Transverse colon (tissue), 4 donors: ENCODE results near the gene ARG2. TPM values are rescaled to one million over a fixed set of nuclear protein-coding genes. Genes with fewer than 3 reads are reported as not detected.

Source experiments
- DNase-seq: peaks from one replicate; pipeline ENCODE4 v3.0.0-alpha.2; 2019
- H3K27ac ChIP-seq, 4 donors: fragments of 200-600 bp; sonication (generic); 2 replicates each; pipeline ENCODE4 v1.5.1; 2016 to 2018; ENCODE audit warnings: inconsistent platforms in 4 of 4
- H3K27me3 ChIP-seq: fragments of 200-600 bp; sonication (generic); 2 replicates; pipeline ENCODE4 v1.5.1; 2017; ENCODE audit warnings: inconsistent platforms
- H3K36me3 ChIP-seq, 4 donors: fragments of 200-600 bp; sonication (generic); 2 replicates each; pipeline ENCODE4 v1.5.1; 2017 to 2019; ENCODE audit warnings: inconsistent platforms in 4 of 4
- H3K4me1 ChIP-seq, 4 donors: fragments of 200-600 bp; sonication (generic); 2 replicates each; pipeline ENCODE4 v1.5.1; 2017 to 2020; ENCODE audit warnings: inconsistent platforms in 4 of 4
- H3K4me3 ChIP-seq, 4 donors: fragments of 200-600 bp; sonication (generic); 1 replicate in 1 of 4; 2 replicates in 3 of 4; pipeline versions ENCODE4 v1.5.1 to v1.6.1; 2017 to 2019; ENCODE audit warnings: inconsistent platforms in 4 of 4
- H3K9me3 ChIP-seq, 2 donors: fragments of 200-600 bp; sonication (generic); 2 replicates each; pipeline ENCODE4 v1.5.1; 2017 to 2019; ENCODE audit warnings: inconsistent platforms in 2 of 2
- CTCF ChIP-seq, 5 experiments: fragments of 200-600 bp in 3 of 5; fragments of 450-650 bp in 2 of 5; sonication (generic) in 3 of 5; IDR thresholded peaks; 1 replicate in 2 of 5; 2 replicates in 3 of 5; pipeline ENCODE4 v1.5.1; 2016 to 2017; ENCODE audit warnings: antibody characterized with exemption in 5 of 5, inconsistent platforms in 3 of 5, mild to moderate bottlenecking in 2 of 5, moderate library complexity in 1 of 5
- EP300 ChIP-seq: sonication (generic); formaldehyde crosslinking; IDR thresholded peaks from one replicate; pipeline ENCODE4 v1.6.1; 2017; ENCODE audit warnings: antibody characterized with exemption, low read depth
- POLR2A ChIP-seq: fragments of 450-650 bp; IDR thresholded peaks from one replicate; pipeline ENCODE4 v1.6.1; 2016; ENCODE audit warnings: antibody characterized with exemption, mild to moderate bottlenecking, moderate library complexity
- POLR2AphosphoS5 ChIP-seq, 3 donors: sonication (generic); formaldehyde crosslinking; IDR thresholded peaks; one replicate each; pipeline ENCODE4 v1.6.1; 2016; ENCODE audit warnings: antibody characterized with exemption in 3 of 3
- WGBS, 2 donors: methylation state at CpG; one replicate each; pipeline ENCODE4 v1.1.5; 2018; ENCODE audit warnings: low coverage in 1 of 2; 5-methylcytosine and 5-hydroxymethylcytosine counted together
- in situ Hi-C, 4 donors: fragments of 200-750 bp; cut with MboI; loops; one replicate each; pipeline versions ENCODE4 v1.15.0 to v1.15.1; 2017; ENCODE audit warnings: low sequenced_read_pairs in 3 of 4, low pct_ligation_motif_present in 1 of 4, low pct_unique_long_range_greater_than_20kb in 1 of 4
- intact Hi-C: fragments of 100-400 bp; cut with DNase I; formaldehyde crosslinking; loops from one replicate; pipeline ENCODE4 v1.15.1; 2023; ENCODE audit warnings: low total_unique reads
- total RNA-seq, 4 donors: library from RNA; depleted of rRNA; stranded (reverse); fragments of >200 nt; gene quantifications; one replicate each; pipeline ENCODE4 v1.1.0, GENCODE V29; 2016

Gene ARG2
- total RNA-seq, 4 donors from 2014 or later: 7.5 to 18.8 (median 9.2) TPM; not detected in 1

GRCh38 chr14:67643713-67644112 is 24.0 kb downstream of the ARG2 start:
- Histone ChIP-seq H3K27me3 (no peaks in the 10 kb centered on the region), H3K9me3 (no peaks in the 10 kb centered on the region), H3K4me1 (no peaks in the 10 kb centered on the region), H3K4me3 (no peak overlapping the region), H3K27ac (no peak overlapping the region), H3K36me3 (peaks cover 0 to 15% (median 2%) of the 10 kb centered on the region in 4 donors)
- DNase-seq: no peak
- intact Hi-C loops: no loop called here
- TF ChIP-seq CTCF (IDR thresholded peaks at IDR 0.05) (no peak), EP300 (no peak), POLR2AphosphoS5 (IDR thresholded peaks at IDR 0.05) (no peak), POLR2A (no peak)
- in situ Hi-C loops: no loop called here
- WGBS, 2 donors: 54 to 80% methylated on average over 1 of the region's 1 CpG

GRCh38 chr14:67644428-67644827 is 24.7 kb downstream of the ARG2 start:
- H3K4me1 ChIP-seq: no peaks in the 10 kb centered on the region
- no peaks in the 10 kb centered on the region for H3K9me3 ChIP-seq
- 83 to 86% methylated on average over 2 of the region's 2 CpGs for WGBS, 2 donors
- intact Hi-C loops: no loop called here
- TF ChIP-seq POLR2A: no peak
- no peak for TF ChIP-seq CTCF (IDR thresholded peaks at IDR 0.05)
- no peak for TF ChIP-seq EP300
- no peak for TF ChIP-seq POLR2AphosphoS5 (IDR thresholded peaks at IDR 0.05)
- in situ Hi-C loops: no loop called here
- no peak overlapping the region for H3K4me3 ChIP-seq
- H3K27ac ChIP-seq: no peak overlapping the region
- H3K36me3 ChIP-seq: peaks cover 0 to 20% (median 2%) of the 10 kb centered on the region in 4 donors
- DNase-seq: no peak
- no peaks in the 10 kb centered on the region for H3K27me3 ChIP-seq

GRCh38 chr14:67645414-67645813 is 25.7 kb downstream of the ARG2 start:
- Histone ChIP-seq H3K27me3 (no peaks in the 10 kb centered on the region), H3K36me3 (peaks cover 0 to 27% (median 2%) of the 10 kb centered on the region in 4 donors), H3K4me1 (no peaks in the 10 kb centered on the region), H3K4me3 (no peak overlapping the region), H3K27ac (no peak overlapping the region), H3K9me3 (no peaks in the 10 kb centered on the region)
- in situ Hi-C loops (no loop called here), intact Hi-C loops (no loop called here)
- no peak for DNase-seq
- TF ChIP-seq POLR2AphosphoS5 (IDR thresholded peaks at IDR 0.05) (no peak), POLR2A (no peak), EP300 (no peak), CTCF (IDR thresholded peaks at IDR 0.05) (no peak)
- WGBS, 2 donors: 90% methylated on average over 2 to 5 of the region's 5 CpGs

- WGBS, 2 donors: 80 to 88% methylated on average over 1 to 3 of the region's 3 CpGs
- Histone ChIP-seq H3K4me1 (no peaks in the 10 kb centered on the region), H3K4me3 (no peak overlapping the region), H3K36me3 (peaks cover 0 to 27% (median 3%) of the 10 kb centered on the region in 4 donors), H3K9me3 (no peaks in the 10 kb centered on the region), H3K27ac (no peak overlapping the region), H3K27me3 (no peaks in the 10 kb centered on the region)
- TF ChIP-seq EP300: no peak
- TF ChIP-seq POLR2AphosphoS5 (IDR thresholded peaks at IDR 0.05): no peak
- no peak for TF ChIP-seq CTCF (IDR thresholded peaks at IDR 0.05)
- no peak for TF ChIP-seq POLR2A
- DNase-seq: no peak
- intact Hi-C loops: no loop called here
- in situ Hi-C loops: no loop called here
These were observed 26.4 kb downstream of the ARG2 start for GRCh38 chr14:67646131-67646530.
